Panc1 (cell line): Measurements from ENCODE around the gene TFF1. TPM values are rescaled to one million over a fixed set of nuclear protein-coding genes. Genes with fewer than 3 reads are reported as not detected.

ENCODE experiments used
- ATAC-seq: fragments of 200-7000 bp; cut with Tn5 transposase; 2 replicates; pipeline ENCODE4 v1.9.1; 2020; ENCODE audit warnings: mild to moderate bottlenecking, moderate library complexity
- BruUV-seq: library from RNA; stranded (reverse); fragments of 400-500 nt; replicated peaks from 2 replicates; lab custom pipeline; 2021; lab: Mats Ljungman, UMichigan
- CTCF ChIA-PET: fragments of 300-600 bp; sonication (Branson Sonifier 250); formaldehyde crosslinking; loops from one replicate; lab custom pipeline; 2022; ENCODE audit warnings: antibody characterized with exemption; lab: Charles Lee
- POLR2A ChIA-PET: fragments of 300-600 bp; sonication (Branson Sonifier 250); formaldehyde crosslinking; loops from one replicate; lab custom pipeline; 2022; ENCODE audit warnings: antibody characterized with exemption; lab: Charles Lee
- DNase-seq: peaks from one replicate; pipeline ENCODE4 v3.0.0-alpha.2; 2010; ENCODE audit warnings: low read depth, low spot score
- H3K27ac ChIP-seq: 2 replicates; pipeline ENCODE4 v1.5.1; 2011; ENCODE audit warnings: mild to moderate bottlenecking, low read length, inconsistent platforms
- H3K27me3 ChIP-seq: fragments of 200-500 bp; sonication (Bioruptor generic); 2 replicates; pipeline ENCODE4 v1.6.0; 2014; ENCODE audit warnings: low read length, inconsistent platforms; ENCODE audit not compliant: control insufficient read depth, insufficient read depth
- H3K36me3 ChIP-seq: fragments of 200-500 bp; sonication (Bioruptor generic); 2 replicates; pipeline ENCODE4 v1.5.1; 2014; ENCODE audit warnings: inconsistent platforms, mild to moderate bottlenecking, low read length, moderate library complexity; ENCODE audit not compliant: control insufficient read depth, insufficient read depth
- H3K4me1 ChIP-seq: 2 replicates; pipeline ENCODE4 v1.5.1; 2011; ENCODE audit warnings: inconsistent platforms, mild to moderate bottlenecking, low read length, moderate library complexity; ENCODE audit not compliant: control insufficient read depth, insufficient read depth
- H3K4me3 ChIP-seq, 2 experiments: 2 replicates each; pipeline ENCODE4 v1.5.1; 2011 to 2012; ENCODE audit warnings: low read depth in 2 of 2, low read length in 2 of 2, mild to moderate bottlenecking in 2 of 2, inconsistent platforms in 1 of 2, moderate library complexity in 1 of 2
- H3K9me3 ChIP-seq: fragments of 200-500 bp; sonication (Bioruptor generic); 2 replicates; pipeline ENCODE4 v1.5.1; 2014; ENCODE audit warnings: low read depth, mild to moderate bottlenecking, inconsistent platforms, low read length, moderate library complexity; ENCODE audit not compliant: control insufficient read depth, insufficient read depth
- POLR2AphosphoS5 ChIP-seq: IDR thresholded peaks from 2 replicates; pipeline ENCODE4 v1.6.1; 2012; ENCODE audit warnings: mild to moderate bottlenecking, low read depth, low read length, moderate library complexity
- SIN3A ChIP-seq: IDR thresholded peaks from 2 replicates; pipeline ENCODE4 v1.6.1; 2012; ENCODE audit warnings: low read depth, mild to moderate bottlenecking, low read length, moderate library complexity, borderline replicate concordance; ENCODE audit not compliant: insufficient read depth
- TCF7L2 ChIP-seq: IDR thresholded peaks from 2 replicates; pipeline ENCODE4 v1.6.1; 2011; ENCODE audit warnings: mild to moderate bottlenecking, low read depth, low read length, inconsistent platforms
- in situ Hi-C: cut with HindIII; loops from 2 replicates; pipeline ENCODE4 v1.10.0; 2016; ENCODE audit warnings: low sequenced_read_pairs, low pct_unique_long_range_greater_than_20kb
- intact Hi-C: fragments of 100-400 bp; cut with micrococcal nuclease; formaldehyde crosslinking; loops from one replicate; pipeline ENCODE4 v1.10.0; 2022; ENCODE audit not compliant: unreplicated experiment
- total RNA-seq: library from RNA; stranded (reverse); gene quantifications from one replicate; pipeline ENCODE4 v1.2.1, GENCODE V29; 2021; ENCODE audit not compliant: unreplicated experiment
- TF ChIP-seq, protein P1 (sequence below): fragments of 450-650 bp; IDR thresholded peaks from 2 replicates; pipeline ENCODE4 v1.5.1; 2017; ENCODE audit warnings: mild to moderate bottlenecking
- TF ChIP-seq, protein P2 (sequence below), 2 experiments: IDR thresholded peaks; 2 replicates each; pipeline ENCODE4 v1.6.1; 2011 to 2012; ENCODE audit warnings: low read depth in 2 of 2, control low read depth in 1 of 2, low read length in 1 of 2, mild to moderate bottlenecking in 1 of 2, moderate library complexity in 1 of 2; ENCODE audit not compliant: insufficient read depth in 1 of 2

Gene TFF1
- total RNA-seq, 1 experiment from 2014 or later, result 0.36 TPM

DNA sequence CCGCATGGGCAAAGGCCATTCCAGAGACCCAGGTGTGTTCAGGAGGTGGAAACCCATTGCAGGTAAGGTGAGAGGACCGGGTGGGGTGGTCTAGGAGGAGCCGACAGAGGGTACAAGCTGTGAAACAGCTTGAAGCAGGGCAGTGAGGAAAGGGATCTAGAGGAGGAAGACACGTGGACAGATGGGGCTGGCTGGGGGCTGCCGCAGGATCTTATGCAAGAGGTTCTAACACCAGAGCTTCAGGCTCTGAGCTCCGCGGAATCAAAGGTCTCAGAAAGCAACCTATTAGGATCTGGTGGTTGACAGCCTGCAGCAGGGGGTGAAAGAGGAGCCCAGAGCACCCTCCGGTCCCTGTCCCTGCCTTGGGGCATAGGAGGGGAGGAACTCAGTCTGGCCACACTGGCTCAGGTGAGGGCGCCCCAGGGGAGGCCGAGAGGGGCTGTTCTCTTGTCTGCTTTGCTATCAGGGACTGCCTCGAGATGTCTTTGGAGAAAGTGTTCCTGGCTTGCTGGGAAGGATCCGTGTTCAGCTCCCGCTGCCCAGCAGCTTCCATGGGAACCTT lies 1.9 kb downstream of the TFF1 start:
- DNase-seq, result no peak
- no peak for TF ChIP-seq SIN3A
- TF ChIP-seq, protein P1, sequence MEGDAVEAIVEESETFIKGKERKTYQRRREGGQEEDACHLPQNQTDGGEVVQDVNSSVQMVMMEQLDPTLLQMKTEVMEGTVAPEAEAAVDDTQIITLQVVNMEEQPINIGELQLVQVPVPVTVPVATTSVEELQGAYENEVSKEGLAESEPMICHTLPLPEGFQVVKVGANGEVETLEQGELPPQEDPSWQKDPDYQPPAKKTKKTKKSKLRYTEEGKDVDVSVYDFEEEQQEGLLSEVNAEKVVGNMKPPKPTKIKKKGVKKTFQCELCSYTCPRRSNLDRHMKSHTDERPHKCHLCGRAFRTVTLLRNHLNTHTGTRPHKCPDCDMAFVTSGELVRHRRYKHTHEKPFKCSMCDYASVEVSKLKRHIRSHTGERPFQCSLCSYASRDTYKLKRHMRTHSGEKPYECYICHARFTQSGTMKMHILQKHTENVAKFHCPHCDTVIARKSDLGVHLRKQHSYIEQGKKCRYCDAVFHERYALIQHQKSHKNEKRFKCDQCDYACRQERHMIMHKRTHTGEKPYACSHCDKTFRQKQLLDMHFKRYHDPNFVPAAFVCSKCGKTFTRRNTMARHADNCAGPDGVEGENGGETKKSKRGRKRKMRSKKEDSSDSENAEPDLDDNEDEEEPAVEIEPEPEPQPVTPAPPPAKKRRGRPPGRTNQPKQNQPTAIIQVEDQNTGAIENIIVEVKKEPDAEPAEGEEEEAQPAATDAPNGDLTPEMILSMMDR, result no peak
- TF ChIP-seq, protein P2, sequence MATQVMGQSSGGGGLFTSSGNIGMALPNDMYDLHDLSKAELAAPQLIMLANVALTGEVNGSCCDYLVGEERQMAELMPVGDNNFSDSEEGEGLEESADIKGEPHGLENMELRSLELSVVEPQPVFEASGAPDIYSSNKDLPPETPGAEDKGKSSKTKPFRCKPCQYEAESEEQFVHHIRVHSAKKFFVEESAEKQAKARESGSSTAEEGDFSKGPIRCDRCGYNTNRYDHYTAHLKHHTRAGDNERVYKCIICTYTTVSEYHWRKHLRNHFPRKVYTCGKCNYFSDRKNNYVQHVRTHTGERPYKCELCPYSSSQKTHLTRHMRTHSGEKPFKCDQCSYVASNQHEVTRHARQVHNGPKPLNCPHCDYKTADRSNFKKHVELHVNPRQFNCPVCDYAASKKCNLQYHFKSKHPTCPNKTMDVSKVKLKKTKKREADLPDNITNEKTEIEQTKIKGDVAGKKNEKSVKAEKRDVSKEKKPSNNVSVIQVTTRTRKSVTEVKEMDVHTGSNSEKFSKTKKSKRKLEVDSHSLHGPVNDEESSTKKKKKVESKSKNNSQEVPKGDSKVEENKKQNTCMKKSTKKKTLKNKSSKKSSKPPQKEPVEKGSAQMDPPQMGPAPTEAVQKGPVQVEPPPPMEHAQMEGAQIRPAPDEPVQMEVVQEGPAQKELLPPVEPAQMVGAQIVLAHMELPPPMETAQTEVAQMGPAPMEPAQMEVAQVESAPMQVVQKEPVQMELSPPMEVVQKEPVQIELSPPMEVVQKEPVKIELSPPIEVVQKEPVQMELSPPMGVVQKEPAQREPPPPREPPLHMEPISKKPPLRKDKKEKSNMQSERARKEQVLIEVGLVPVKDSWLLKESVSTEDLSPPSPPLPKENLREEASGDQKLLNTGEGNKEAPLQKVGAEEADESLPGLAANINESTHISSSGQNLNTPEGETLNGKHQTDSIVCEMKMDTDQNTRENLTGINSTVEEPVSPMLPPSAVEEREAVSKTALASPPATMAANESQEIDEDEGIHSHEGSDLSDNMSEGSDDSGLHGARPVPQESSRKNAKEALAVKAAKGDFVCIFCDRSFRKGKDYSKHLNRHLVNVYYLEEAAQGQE (IDR thresholded peaks at IDR 0.05; ENCODE audit: insufficient read depth in 1 of 2, low read depth in 2 of 2, low read length in 1 of 2), result no peak
- no peak overlapping the region for H3K4me3 ChIP-seq
- BruUV-seq, result no TSS peak
- no peaks in the 10 kb centered on the region; the same call in 1 of the 2 replicates for H3K4me1 ChIP-seq
- ChIA-PET CTCF (no interaction called here), POLR2A (no interaction called here)
- intact Hi-C loops, result no loop called here
- in situ Hi-C loops, result no loop called here
- no peaks in the 10 kb centered on the region for H3K9me3 ChIP-seq
- H3K27ac ChIP-seq, result no peak overlapping the region
- ATAC-seq, result 0 out of 2 replicates have a peak, but pooled peaks have one; percentile 42
- no peaks in the 10 kb centered on the region for H3K36me3 ChIP-seq
- H3K27me3 ChIP-seq, result no peaks in the 10 kb centered on the region

DNA sequence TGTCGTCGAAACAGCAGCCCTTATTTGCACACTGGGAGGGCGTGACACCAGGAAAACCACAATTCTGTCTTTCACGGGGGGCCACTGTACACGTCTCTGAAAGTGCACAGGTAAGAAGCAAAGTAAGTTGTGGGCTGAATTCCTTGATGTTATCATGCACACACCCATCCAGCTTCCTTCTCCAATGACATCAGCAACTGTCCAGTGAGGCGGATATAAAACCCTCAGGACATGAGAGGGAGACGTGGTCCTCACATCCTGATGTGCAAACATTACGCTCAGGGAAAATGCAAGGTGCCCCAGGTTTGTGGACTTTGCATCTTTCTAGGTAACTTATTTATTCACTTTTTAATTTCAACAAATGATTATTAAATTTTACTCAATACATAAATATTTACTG lies 3.0 kb downstream of the TFF1 start:
- no peak overlapping the region for H3K4me3 ChIP-seq
- TF ChIP-seq POLR2AphosphoS5, result no peak
- TF ChIP-seq, protein P1, result no peak
- no peak for TF ChIP-seq TCF7L2
- no peak for TF ChIP-seq SIN3A
- BruUV-seq, result no TSS peak
- H3K27ac ChIP-seq, result no peak overlapping the region
- ChIA-PET POLR2A (no interaction called here), CTCF (no interaction called here)
- ATAC-seq (no peak), DNase-seq (no peak)
- H3K4me1 ChIP-seq, result no peaks in the 10 kb centered on the region; the same call in 1 of the 2 replicates
- intact Hi-C loops (no loop called here), in situ Hi-C loops (no loop called here)
- H3K36me3 ChIP-seq, result no peaks in the 10 kb centered on the region
- no peaks in the 10 kb centered on the region for H3K9me3 ChIP-seq
- H3K27me3 ChIP-seq, result no peaks in the 10 kb centered on the region
